ENCODE results near the gene SVOPL.

GRCh38 chr7:138739859-138740258 is 38.7 kb upstream of the SVOPL start:
- TF ChIP-seq, protein P1, sequence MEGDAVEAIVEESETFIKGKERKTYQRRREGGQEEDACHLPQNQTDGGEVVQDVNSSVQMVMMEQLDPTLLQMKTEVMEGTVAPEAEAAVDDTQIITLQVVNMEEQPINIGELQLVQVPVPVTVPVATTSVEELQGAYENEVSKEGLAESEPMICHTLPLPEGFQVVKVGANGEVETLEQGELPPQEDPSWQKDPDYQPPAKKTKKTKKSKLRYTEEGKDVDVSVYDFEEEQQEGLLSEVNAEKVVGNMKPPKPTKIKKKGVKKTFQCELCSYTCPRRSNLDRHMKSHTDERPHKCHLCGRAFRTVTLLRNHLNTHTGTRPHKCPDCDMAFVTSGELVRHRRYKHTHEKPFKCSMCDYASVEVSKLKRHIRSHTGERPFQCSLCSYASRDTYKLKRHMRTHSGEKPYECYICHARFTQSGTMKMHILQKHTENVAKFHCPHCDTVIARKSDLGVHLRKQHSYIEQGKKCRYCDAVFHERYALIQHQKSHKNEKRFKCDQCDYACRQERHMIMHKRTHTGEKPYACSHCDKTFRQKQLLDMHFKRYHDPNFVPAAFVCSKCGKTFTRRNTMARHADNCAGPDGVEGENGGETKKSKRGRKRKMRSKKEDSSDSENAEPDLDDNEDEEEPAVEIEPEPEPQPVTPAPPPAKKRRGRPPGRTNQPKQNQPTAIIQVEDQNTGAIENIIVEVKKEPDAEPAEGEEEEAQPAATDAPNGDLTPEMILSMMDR (IDR thresholded peaks at IDR 0.05; ENCODE audit: poor library complexity): no peak
- no peak for TF ChIP-seq EZH2 (IDR thresholded peaks at IDR 0.05; ENCODE audit: borderline replicate concordance)

Data from hepatocyte (in vitro differentiated cells).